Neural cell (in vitro differentiated cells): ENCODE data around the gene PPP2R5B. TPM values are rescaled to one million over a fixed set of nuclear protein-coding genes. Genes with fewer than 3 reads are reported as not detected.

Experiments
- H2AFZ ChIP-seq: fragments of 200-600, 300-800 bp; sonication (generic), shearing (Covaris generic); 2 replicates; pipeline ENCODE4 v1.6.0; 2014; ENCODE audit warnings: low read depth, mild to moderate bottlenecking, antibody characterized with exemption, low read length, moderate library complexity
- H3F3A ChIP-seq: fragments of 200-600 bp; shearing (Covaris generic); 2 replicates; pipeline ENCODE4 v1.6.1; 2016; ENCODE audit warnings: mild to moderate bottlenecking, moderate library complexity, mixed read lengths, antibody characterized with exemption, low read length; ENCODE audit not compliant: insufficient read depth, poor library complexity, severe bottlenecking
- H3K27ac ChIP-seq: fragments of 200-600, 300-800 bp; sonication (generic), shearing (Covaris generic); 2 replicates; pipeline ENCODE4 v1.5.1; 2014; ENCODE audit warnings: mild to moderate bottlenecking, low read length, moderate library complexity
- H3K27me3 ChIP-seq: fragments of 300-800, 200-600 bp; sonication (generic), shearing (Covaris generic); 2 replicates; pipeline ENCODE4 v1.6.0; 2014; ENCODE audit warnings: mild to moderate bottlenecking, low read depth, low read length, moderate library complexity; ENCODE audit not compliant: insufficient read depth
- H3K36me3 ChIP-seq: fragments of 300-800, 200-600 bp; sonication (generic), shearing (Covaris generic); 2 replicates; pipeline ENCODE4 v1.5.1; 2014; ENCODE audit warnings: mild to moderate bottlenecking, antibody characterized with exemption, low read length, moderate library complexity; ENCODE audit not compliant: insufficient read depth
- H3K4me2 ChIP-seq: fragments of 300-800, 200-600 bp; sonication (generic), shearing (Covaris generic); 2 replicates; pipeline ENCODE4 v1.6.0; 2014; ENCODE audit warnings: mild to moderate bottlenecking, low read length
- H3K4me3 ChIP-seq: fragments of 300-800, 200-600 bp; sonication (generic), shearing (Covaris generic); 2 replicates; pipeline ENCODE4 v1.5.1; 2014; ENCODE audit warnings: mild to moderate bottlenecking, low read length, moderate library complexity
- H3K79me2 ChIP-seq: fragments of 200-600 bp; shearing (Covaris generic); replicated peaks from 2 replicates; pipeline ENCODE4 v1.6.0; 2014; ENCODE audit warnings: mild to moderate bottlenecking, low read length, moderate library complexity; ENCODE audit not compliant: insufficient read depth
- H3K9ac ChIP-seq: fragments of 300-800, 200-600 bp; sonication (generic), shearing (Covaris generic); 2 replicates; pipeline ENCODE4 v1.6.1; 2016; ENCODE audit warnings: mild to moderate bottlenecking, low read length, mixed read lengths
- H3K9me2 ChIP-seq: fragments of 200-600 bp; shearing (Covaris generic); 2 replicates; pipeline ENCODE4 v1.6.1; 2016; ENCODE audit warnings: mild to moderate bottlenecking, low read length, mixed read lengths; ENCODE audit not compliant: insufficient read depth
- H3K9me3 ChIP-seq: fragments of 200-600, 300-800 bp; sonication (generic), shearing (Covaris generic); 2 replicates; pipeline ENCODE4 v1.6.1; 2016; ENCODE audit warnings: mild to moderate bottlenecking, mixed run types, low read length, moderate library complexity, mixed read lengths
- H4K20me1 ChIP-seq: fragments of 200-600 bp; shearing (Covaris generic); 2 replicates; pipeline ENCODE4 v1.6.1; 2016; ENCODE audit warnings: mild to moderate bottlenecking, mixed run types; ENCODE audit not compliant: insufficient read depth
- CTCF ChIP-seq: fragments of 450-650 bp; IDR thresholded peaks from 2 replicates; pipeline ENCODE4 v1.5.1; 2014; ENCODE audit warnings: antibody characterized with exemption, mild to moderate bottlenecking, moderate library complexity; ENCODE audit not compliant: poor library complexity, severe bottlenecking
- EP300 ChIP-seq: fragments of 450-650 bp; conservative IDR thresholded peaks from 2 replicates; pipeline ENCODE4 v1.6.1; 2014; ENCODE audit warnings: antibody characterized with exemption, mild to moderate bottlenecking, moderate library complexity; ENCODE audit not compliant: poor library complexity, severe bottlenecking
- EZH2 ChIP-seq: fragments of 200-600, 300-800 bp; shearing (Covaris generic), sonication (generic); IDR thresholded peaks from 2 replicates; pipeline ENCODE4 v1.6.1; 2014; ENCODE audit warnings: antibody characterized with exemption, low read length, borderline replicate concordance, mild to moderate bottlenecking; ENCODE audit not compliant: insufficient read depth, poor library complexity, severe bottlenecking
- MXI1 ChIP-seq: fragments of 450-650 bp; conservative IDR thresholded peaks from 2 replicates; pipeline ENCODE4 v1.6.1; 2014; ENCODE audit warnings: antibody characterized with exemption, mild to moderate bottlenecking; ENCODE audit not compliant: poor library complexity, severe bottlenecking
- POLR2AphosphoS5 ChIP-seq: IDR thresholded peaks from 2 replicates; pipeline ENCODE4 v1.6.1; 2012
- RAD21 ChIP-seq: fragments of 450-650 bp; conservative IDR thresholded peaks from 2 replicates; pipeline ENCODE4 v1.6.1; 2014; ENCODE audit warnings: antibody characterized with exemption, mild to moderate bottlenecking, moderate library complexity
- REST ChIP-seq: IDR thresholded peaks from 2 replicates; pipeline ENCODE4 v1.6.1; 2012; ENCODE audit warnings: borderline replicate concordance
- SMC3 ChIP-seq: fragments of 450-650 bp; conservative IDR thresholded peaks from 2 replicates; pipeline ENCODE4 v1.6.1; 2014; ENCODE audit warnings: antibody characterized with exemption, mild to moderate bottlenecking, moderate library complexity; ENCODE audit not compliant: poor library complexity
- TAF1 ChIP-seq: IDR thresholded peaks from 2 replicates; pipeline ENCODE4 v1.6.1; 2012; ENCODE audit warnings: low read depth
- polyA plus RNA-seq: library from polyadenylated mRNA; depleted of rRNA; stranded (reverse); fragments of >200 nt; gene quantifications from 2 replicates; pipeline ENCODE4 v1.2.3, GENCODE V29; 2014

Gene PPP2R5B
- polyA plus RNA-seq, 1 donor from 2014 or later = 76.1 TPM

- Histone ChIP-seq H3K9ac (no peak overlapping the region), H3K4me2 (no peak overlapping the region), H3K79me2 (no peaks in the 10 kb centered on the region), H3K27me3 (no peaks in the 10 kb centered on the region), H3F3A (no peaks in the 10 kb centered on the region), H2AFZ (no peak overlapping the region), H4K20me1 (no peaks in the 10 kb centered on the region), H3K4me3 (no peak overlapping the region), H3K9me2 (no peaks in the 10 kb centered on the region), H3K9me3 (no peaks in the 10 kb centered on the region), H3K27ac (no peak overlapping the region), H3K36me3 (no peaks in the 10 kb centered on the region)
- no peak for TF ChIP-seq EZH2
- no peak for TF ChIP-seq EP300
- TF ChIP-seq TAF1 = no peak
- TF ChIP-seq SMC3 = no peak
- TF ChIP-seq POLR2AphosphoS5 = no peak
Observed at GRCh38 chr11:64910451-64911093, 13.9 kb upstream of the PPP2R5B start.

GRCh38 chr11:64911142-64911541, 13.3 kb upstream of the PPP2R5B start:
- H3K9me2 ChIP-seq = no peaks in the 10 kb centered on the region
- H3K27ac ChIP-seq = no peak overlapping the region
- H3K4me2 ChIP-seq = no peak overlapping the region
- TF ChIP-seq POLR2AphosphoS5 = no peak
- H3K9ac ChIP-seq = no peak overlapping the region
- H3F3A ChIP-seq = no peaks in the 10 kb centered on the region
- H4K20me1 ChIP-seq = no peaks in the 10 kb centered on the region
- no peaks in the 10 kb centered on the region for H3K36me3 ChIP-seq
- peaks cover 2% of the 10 kb centered on the region for H3K79me2 ChIP-seq
- no peak overlapping the region for H2AFZ ChIP-seq
- H3K9me3 ChIP-seq = no peaks in the 10 kb centered on the region
- H3K4me3 ChIP-seq = no peak overlapping the region
- no peaks in the 10 kb centered on the region for H3K27me3 ChIP-seq

GRCh38 chr11:64911689-64912088, 12.8 kb upstream of the PPP2R5B start:
- TF ChIP-seq REST (no peak), SMC3 (no peak), POLR2AphosphoS5 (no peak), CTCF (no peak), TAF1 (no peak), EZH2 (no peak), MXI1 (no peak), EP300 (no peak), RAD21 (no peak)
- H3K36me3 ChIP-seq = no peaks in the 10 kb centered on the region

More at GRCh38 chr11:64911689-64912088, 12.8 kb upstream of the PPP2R5B start:
- H3K4me2 ChIP-seq = no peak overlapping the region
- H3K27ac ChIP-seq = no peak overlapping the region
- H3F3A ChIP-seq = no peaks in the 10 kb centered on the region
- no peaks in the 10 kb centered on the region for H3K27me3 ChIP-seq
- H3K9me2 ChIP-seq = no peaks in the 10 kb centered on the region
- H3K9me3 ChIP-seq = no peaks in the 10 kb centered on the region
- H3K9ac ChIP-seq = no peak overlapping the region
- no peak overlapping the region for H2AFZ ChIP-seq
- H3K79me2 ChIP-seq = peaks cover 7% of the 10 kb centered on the region
- no peak overlapping the region for H3K4me3 ChIP-seq
- H4K20me1 ChIP-seq = no peaks in the 10 kb centered on the region
